PC-9 (cell line): ENCODE results near the gene ABCA7. TPM values are rescaled to one million over a fixed set of nuclear protein-coding genes. Genes with fewer than 3 reads are reported as not detected.

Experiments used
- BruUV-seq: library from RNA; stranded (reverse); fragments of 400-500 nt; replicated peaks from 2 replicates; lab custom pipeline; 2021; lab: Mats Ljungman, UMichigan
- CTCF ChIA-PET: fragments of 300-600 bp; sonication (Branson Sonifier 250); formaldehyde crosslinking; loops from one replicate; lab custom pipeline; 2022; ENCODE audit warnings: antibody characterized with exemption; lab: Charles Lee
- POLR2A ChIA-PET: fragments of 300-600 bp; sonication (Branson Sonifier 250); formaldehyde crosslinking; loops from one replicate; lab custom pipeline; 2022; ENCODE audit warnings: antibody characterized with exemption; ENCODE audit not compliant: unreplicated experiment; lab: Charles Lee
- DNase-seq, 2 experiments: peaks; one replicate each; pipeline versions ENCODE4 v3.0.0 to v3.0.0-alpha.2; 2015 to 2022; ENCODE audit warnings: mixed read lengths in 1 of 2
- H2AFZ ChIP-seq: fragments of 200-600 bp; sonication (generic); 2 replicates; pipeline ENCODE4 v1.8.1; 2017; ENCODE audit warnings: antibody characterized with exemption
- H3F3A ChIP-seq: fragments of 200-600 bp; sonication (generic); 2 replicates; pipeline ENCODE4 v1.8.1; 2017; ENCODE audit warnings: antibody characterized with exemption, mild to moderate bottlenecking, low read depth; ENCODE audit not compliant: insufficient read depth
- H3K27ac ChIP-seq: fragments of 200-600 bp; sonication (generic); 2 replicates; pipeline ENCODE4 v1.6.1; 2016; ENCODE audit warnings: mixed run types
- H3K27me3 ChIP-seq: fragments of 200-600 bp; sonication (generic); 2 replicates; pipeline ENCODE4 v1.6.1; 2016; ENCODE audit warnings: low read depth, mixed run types; ENCODE audit not compliant: insufficient read depth
- H3K36me3 ChIP-seq: fragments of 200-600 bp; sonication (generic); 2 replicates; pipeline ENCODE4 v1.6.1; 2016; ENCODE audit warnings: low read depth, mixed run types
- H3K4me1 ChIP-seq: fragments of 200-600 bp; sonication (generic); replicated peaks from 2 replicates; pipeline ENCODE4 v1.6.1; 2016; ENCODE audit warnings: mixed run types; ENCODE audit not compliant: insufficient read depth
- H3K4me2 ChIP-seq: fragments of 200-600 bp; sonication (generic); 2 replicates; pipeline ENCODE4 v1.6.1; 2017; ENCODE audit warnings: mixed run types
- H3K4me3 ChIP-seq: fragments of 200-600 bp; sonication (generic); 2 replicates; pipeline ENCODE4 v1.6.1; 2016; ENCODE audit warnings: mixed run types
- H3K79me2 ChIP-seq: fragments of 200-600 bp; sonication (generic); 2 replicates; pipeline ENCODE4 v1.6.1; 2017; ENCODE audit warnings: low read depth, mixed run types
- H3K9me2 ChIP-seq: fragments of 200-600 bp; sonication (generic); 2 replicates; pipeline ENCODE4 v1.8.1; 2017; ENCODE audit warnings: mild to moderate bottlenecking; ENCODE audit not compliant: insufficient read depth
- H3K9me3 ChIP-seq: fragments of 200-600 bp; sonication (generic); 2 replicates; pipeline ENCODE4 v1.8.1; 2016; ENCODE audit warnings: low read depth; ENCODE audit not compliant: insufficient read depth
- H4K20me1 ChIP-seq: fragments of 200-600 bp; sonication (generic); 2 replicates; pipeline ENCODE4 v1.8.1; 2017; ENCODE audit not compliant: insufficient read depth
- CTCF ChIP-seq: fragments of 200-600 bp; sonication (generic); conservative IDR thresholded peaks from 2 replicates; pipeline ENCODE4 v1.6.1; 2017; ENCODE audit warnings: mixed run types, antibody characterized with exemption, mild to moderate bottlenecking, moderate library complexity
- EZH2 ChIP-seq: fragments of 200-600 bp; sonication (generic); IDR thresholded peaks from 2 replicates; pipeline ENCODE4 v1.8.0; 2017; ENCODE audit warnings: antibody characterized with exemption, low read depth
- intact Hi-C: fragments of 100-400 bp; cut with micrococcal nuclease; formaldehyde crosslinking; loops from one replicate; pipeline ENCODE4 v1.10.0; 2022; ENCODE audit not compliant: unreplicated experiment
- total RNA-seq: library from RNA; stranded (reverse); gene quantifications from 2 replicates; pipeline ENCODE4 v1.2.3, GENCODE V29; 2021

ABCA7 gene
- total RNA-seq, 1 experiment from 2014 or later = 29.9 TPM

GRCh38 chr19:1004204-1004802 is 35.6 kb upstream of the ABCA7 start:
- H3K4me1 ChIP-seq = no peaks in the 10 kb centered on the region
- POLR2A ChIA-PET = no interaction called here

GRCh38 chr19:1004803-1005664 is 34.9 kb upstream of the ABCA7 start:
- Histone ChIP-seq H3K4me2 (no peak overlapping the region), H3K4me3 (no peak overlapping the region), H3K36me3 (no peaks in the 10 kb centered on the region), H3K4me1 (no peaks in the 10 kb centered on the region), H3K79me2 (no peaks in the 10 kb centered on the region), H4K20me1 (no peaks in the 10 kb centered on the region; the same call in 1 of the 2 replicates), H2AFZ (no peak overlapping the region), H3K27me3 (0 out of 2 replicates have a peak, but pooled peaks cover 11% of the 10 kb centered on the region), H3K9me2 (no peaks in the 10 kb centered on the region), H3F3A (peaks cover 12% of the 10 kb centered on the region; the same call in 1 of the 2 replicates), H3K9me3 (no peaks in the 10 kb centered on the region), H3K27ac (no peak overlapping the region)
- POLR2A ChIA-PET = no interaction called here
- TF ChIP-seq CTCF = no peak
- no peak for TF ChIP-seq EZH2
- intact Hi-C loops = no loop called here
- CTCF ChIA-PET = no interaction called here
- no peak for DNase-seq
- BruUV-seq = no TSS peak

More at GRCh38 chr19:1004204-1004802, 35.6 kb upstream of the ABCA7 start:
- intact Hi-C loops = no loop called here
- H4K20me1 ChIP-seq = no peaks in the 10 kb centered on the region; the same call in 1 of the 2 replicates
- H3K79me2 ChIP-seq = no peaks in the 10 kb centered on the region
- H3K9me2 ChIP-seq = no peaks in the 10 kb centered on the region
- no peak overlapping the region for H3K4me2 ChIP-seq
- H2AFZ ChIP-seq = no peak overlapping the region
- CTCF ChIA-PET = interaction anchor here (0.7 kb wide), 1 partner anchor 106 kb away, joined by 3 read pairs; no protein-coding TSS in a partner anchor
- H3K27me3 ChIP-seq = peaks cover 13% of the 10 kb centered on the region; the same call in 1 of the 2 replicates
- H3K27ac ChIP-seq = no peak overlapping the region
- BruUV-seq = TSS peak; percentile 12
- H3K4me3 ChIP-seq = no peak overlapping the region
- H3K36me3 ChIP-seq = no peaks in the 10 kb centered on the region
- peaks cover 12% of the 10 kb centered on the region; the same call in 1 of the 2 replicates for H3F3A ChIP-seq
- no peak for DNase-seq
- TF ChIP-seq CTCF = no peak
- TF ChIP-seq EZH2 = no peak
- H3K9me3 ChIP-seq = no peaks in the 10 kb centered on the region

GRCh38 chr19:1006711-1007398 is 33.1 kb upstream of the ABCA7 start:
- TF ChIP-seq EZH2 (no peak), CTCF (no peak)
- H3K4me2 ChIP-seq = no peak overlapping the region
- no peak for DNase-seq
- H3K27ac ChIP-seq = no peak overlapping the region
- CTCF ChIA-PET = no interaction called here
- no peaks in the 10 kb centered on the region for H3K9me3 ChIP-seq
- H3K27me3 ChIP-seq = 0 out of 2 replicates have a peak, but pooled peaks cover 1% of the 10 kb centered on the region
- intact Hi-C loops = no loop called here
- H3F3A ChIP-seq = peaks cover 12% of the 10 kb centered on the region; the same call in 1 of the 2 replicates
- no peak overlapping the region for H3K4me3 ChIP-seq
- no peaks in the 10 kb centered on the region for H3K4me1 ChIP-seq
- H4K20me1 ChIP-seq = no peaks in the 10 kb centered on the region; the same call in 1 of the 2 replicates
- H3K79me2 ChIP-seq = no peaks in the 10 kb centered on the region
- no peaks in the 10 kb centered on the region for H3K36me3 ChIP-seq
- no peak overlapping the region for H2AFZ ChIP-seq
- no peaks in the 10 kb centered on the region for H3K9me2 ChIP-seq
- BruUV-seq = TSS peak; percentile 2
- POLR2A ChIA-PET = no interaction called here
